K562 (cell line): Measurements from ENCODE around the gene ACYP2. TPM values are rescaled to one million over a fixed set of nuclear protein-coding genes. Genes with fewer than 3 reads are reported as not detected.

Experiments used
- AFF4 ChIP-seq: sonication (generic); formaldehyde crosslinking; IDR thresholded peaks from 2 replicates; pipeline ENCODE4 v1.8.0; 2023; ENCODE audit warnings: mild to moderate bottlenecking, missing genetic modification reagents
- ATF7 ChIP-seq: fragments of 450-650 bp; IDR thresholded peaks from 2 replicates; pipeline ENCODE4 v1.7.1; 2014; ENCODE audit warnings: mild to moderate bottlenecking, moderate library complexity
- BCLAF1 ChIP-seq, 2 experiments: fragments of 450-650 bp in 1 of 2; IDR thresholded peaks; 2 replicates each; pipeline ENCODE4 v1.6.1; 2011 to 2017; ENCODE audit warnings: low read depth in 2 of 2, antibody characterized with exemption in 1 of 2, borderline replicate concordance in 1 of 2, low read length in 1 of 2, mild to moderate bottlenecking in 1 of 2, mixed read lengths in 1 of 2; ENCODE audit not compliant: control insufficient read depth in 1 of 2
- BHLHE40 ChIP-seq: IDR thresholded peaks from 2 replicates; pipeline ENCODE4 v1.6.1; 2011; ENCODE audit warnings: low read length, improper control_type of control experiment
- CREM ChIP-seq: IDR thresholded peaks from 2 replicates; pipeline ENCODE4 v1.6.1; 2014; ENCODE audit warnings: antibody characterized with exemption, low read depth
- FOXM1 ChIP-seq, 2 experiments: fragments of 450-650 bp in 1 of 2; sonication (generic) in 1 of 2; formaldehyde crosslinking in 1 of 2; IDR thresholded peaks; 2 replicates each; pipeline versions ENCODE4 v1.6.1 to v1.9.0; 2017 to 2022; ENCODE audit warnings: low read depth in 2 of 2, mild to moderate bottlenecking in 2 of 2, missing genetic modification reagents in 1 of 2, moderate library complexity in 1 of 2
- HDAC6 ChIP-seq: IDR thresholded peaks from 2 replicates; pipeline ENCODE4 v1.6.1; 2012; ENCODE audit warnings: low read depth, mild to moderate bottlenecking, control low read depth, inconsistent platforms, low read length, moderate library complexity
- YBX1 ChIP-seq: fragments of 450-650 bp; IDR thresholded peaks from 2 replicates; pipeline ENCODE4 v1.7.1; 2016; ENCODE audit warnings: mild to moderate bottlenecking
- polyA plus RNA-seq, 8 experiments: library from polyadenylated mRNA; depleted of rRNA in 4 of 8; stranded (reverse) in 5 of 8; unstranded in 3 of 8; fragments of >200 nt; fragmentation: Nextera tagmentation in 2 of 8; fragmentation: Illumina TruSeq in 1 of 8; extraction: Ambion mirVana in 2 of 8; extraction: Trizol in 1 of 8; gene quantifications; 2 replicates each; pipeline versions ENCODE4 v1.2.1 to v1.2.3, GENCODE V29; 2011 to 2014; ENCODE audit warnings: inconsistent platforms in 1 of 8, missing spikeins in 1 of 8
- total RNA-seq, 7 experiments: library from RNA; depleted of rRNA in 6 of 7; stranded (reverse); fragments of >200 nt in 6 of 7; fragmentation: Illumina TruSeq in 2 of 7; extraction: Trizol in 2 of 7; gene quantifications; 2 replicates each; pipeline versions ENCODE4 v1.2.1 to v1.2.3, GENCODE V29; 2011 to 2021; ENCODE audit warnings: low replicate concordance in 1 of 7

The ACYP2 gene
- total and polyA plus RNA-seq, 9 of the 15 experiments (the other 6 are each of a cell fraction or from before 2014, with no cell fraction given): 1.0 to 4.1 (median 2.0) TPM

GRCh38 chr2:54115284-54116137, at the start of gene ACYP2 (continued):
- TF ChIP-seq CREM (peak; percentile 81), BCLAF1 (IDR thresholded peaks at IDR 0.05; ENCODE audit: borderline replicate concordance in 1 of 2, control insufficient read depth in 1 of 2, low read depth in 2 of 2, low read length in 1 of 2) (no peak), AFF4 (CRISPR knock-in tag) (peak; percentile 84; the same call in 1 of the 2 replicates), FOXM1 (IDR thresholded peaks at IDR 0.05; ENCODE audit: low read depth) (no peak), FOXM1 (CRISPR knock-in tag; IDR thresholded peaks at IDR 0.05; ENCODE audit: low read depth) (peak; percentile 60; the same call in 1 of the 2 replicates), BHLHE40 (peak; percentile 74), YBX1 (no peak), HDAC6 (no peak), ATF7 (peak; percentile 78)
